Mammary epithelial cell (primary cell): ENCODE results near the gene PPM1E.

Source experiments
- CTCF ChIP-seq, 2 donors: IDR thresholded peaks in 1 of 2; conservative IDR thresholded peaks in 1 of 2; 2 replicates each; pipeline ENCODE4 v1.5.1; 2011 to 2012; ENCODE audit warnings: inconsistent platforms in 2 of 2, low read length in 2 of 2, mild to moderate bottlenecking in 2 of 2, control low read depth in 1 of 2, low read depth in 1 of 2; ENCODE audit not compliant: insufficient read depth in 1 of 2; ENCODE audit errors: extremely low read depth in 1 of 2
- EZH2 ChIP-seq: IDR thresholded peaks from 2 replicates; pipeline ENCODE4 v1.6.1; 2012; ENCODE audit warnings: low read length, inconsistent platforms, borderline replicate concordance

- TF ChIP-seq CTCF (conservative IDR thresholded peaks at IDR 0.05 in 1 of 2, IDR thresholded peaks at IDR 0.05 in 1 of 2; ENCODE audit: extremely low read depth in 1 of 2, insufficient read depth in 1 of 2, low read depth in 1 of 2, low read length in 2 of 2) (no peak), EZH2 (no peak)
Measured at GRCh38 chr17:58837699-58838098, 82.0 kb downstream of the PPM1E start.
